SK-N-MC (cell line): ENCODE measurements around the gene DMAC2L.

ENCODE experiments used
- EZH2 ChIP-seq: fragments of 200-600 bp; sonication (generic); IDR thresholded peaks from one replicate; pipeline ENCODE4 v1.6.1; 2017; ENCODE audit warnings: antibody characterized with exemption
- FOXP2 ChIP-seq: optimal IDR thresholded peaks from 2 replicates; pipeline ENCODE3; 2011; ENCODE audit warnings: mild to moderate bottlenecking, moderate library complexity; ENCODE audit not compliant: insufficient read depth; ENCODE audit errors: extremely low read length, control extremely low read depth
- POLR2AphosphoS5 ChIP-seq: IDR thresholded peaks from 2 replicates; pipeline ENCODE4 v1.6.1; 2012; ENCODE audit warnings: mild to moderate bottlenecking, low read depth, low read length, borderline replicate concordance

DNA sequence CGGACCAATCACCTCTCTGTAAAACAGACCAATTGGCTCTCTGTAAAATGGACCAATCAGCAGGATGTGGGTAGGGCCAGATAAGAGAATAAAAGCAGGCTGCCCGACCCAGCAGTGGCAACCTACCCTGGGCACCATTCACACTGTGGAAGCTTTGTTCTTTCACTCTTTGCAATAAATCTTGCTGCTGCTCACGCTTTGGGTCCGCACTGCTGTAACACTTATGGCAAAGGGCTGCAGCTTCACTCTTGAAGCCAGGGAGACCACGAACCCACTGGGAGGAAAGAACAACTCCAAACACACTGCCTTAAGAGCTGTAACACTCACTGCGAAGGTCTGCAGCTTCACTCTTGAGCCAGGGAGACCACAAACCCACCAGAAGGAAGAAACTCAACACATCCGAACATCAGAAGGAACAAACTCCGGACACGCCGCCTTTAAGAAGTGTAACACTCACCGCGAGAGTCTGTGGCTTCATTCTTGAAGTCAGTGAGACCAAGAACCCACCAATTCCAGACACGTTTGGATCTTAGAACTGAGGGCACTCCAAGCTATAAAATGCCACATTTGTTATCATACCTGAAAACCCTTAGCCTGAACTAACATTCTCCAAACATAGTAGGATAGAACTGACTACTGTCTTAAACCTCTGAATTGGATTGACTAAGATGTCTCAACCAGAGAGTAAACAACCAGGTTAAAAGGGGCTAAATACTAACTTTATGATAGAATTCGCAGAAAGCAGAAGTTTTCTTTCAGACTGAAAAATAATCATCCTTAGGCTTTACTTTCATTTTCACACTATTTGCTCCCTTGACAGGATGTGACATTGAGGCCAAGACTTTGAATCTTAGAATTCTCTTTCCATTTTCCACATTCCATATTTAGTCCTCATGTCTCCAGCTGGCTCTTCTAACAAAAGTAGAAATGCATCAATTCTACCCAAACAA, 50.9 kb downstream of the DMAC2L start:
- TF ChIP-seq POLR2AphosphoS5 (no peak), EZH2 (no peak), FOXP2 (no peak)
